ENCODE results near the gene DGKH. TPM values are rescaled to one million over a fixed set of nuclear protein-coding genes. Genes with fewer than 3 reads are reported as not detected.
"Not testable (repeated sequence)": the region's sequence is repeated elsewhere in the genome, so short reads cannot be mapped to it uniquely, and the experiment has no call there.

DGKH gene
- total RNA-seq, 1 donor from 2014 or later, result 18.7 TPM

DNA sequence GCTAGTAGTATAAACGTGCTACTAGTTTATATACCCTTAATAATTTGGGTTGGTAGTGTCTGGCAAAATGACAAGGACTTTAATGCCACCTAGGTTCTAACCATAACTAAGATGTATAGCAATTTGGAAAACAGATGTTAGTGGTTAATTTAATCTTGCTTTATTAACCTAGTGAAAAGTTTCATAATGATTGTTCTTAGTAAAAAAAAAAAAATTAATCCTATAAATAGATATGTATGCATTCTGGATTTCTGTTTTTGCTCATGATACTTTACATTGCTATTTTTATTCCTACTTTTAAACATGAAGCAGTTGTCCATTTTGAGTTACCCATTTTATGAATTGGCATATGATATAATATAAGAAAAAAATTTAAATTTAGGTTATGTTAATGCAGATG lies 36.3 kb downstream of the DGKH start:
- TF ChIP-seq, protein P1, sequence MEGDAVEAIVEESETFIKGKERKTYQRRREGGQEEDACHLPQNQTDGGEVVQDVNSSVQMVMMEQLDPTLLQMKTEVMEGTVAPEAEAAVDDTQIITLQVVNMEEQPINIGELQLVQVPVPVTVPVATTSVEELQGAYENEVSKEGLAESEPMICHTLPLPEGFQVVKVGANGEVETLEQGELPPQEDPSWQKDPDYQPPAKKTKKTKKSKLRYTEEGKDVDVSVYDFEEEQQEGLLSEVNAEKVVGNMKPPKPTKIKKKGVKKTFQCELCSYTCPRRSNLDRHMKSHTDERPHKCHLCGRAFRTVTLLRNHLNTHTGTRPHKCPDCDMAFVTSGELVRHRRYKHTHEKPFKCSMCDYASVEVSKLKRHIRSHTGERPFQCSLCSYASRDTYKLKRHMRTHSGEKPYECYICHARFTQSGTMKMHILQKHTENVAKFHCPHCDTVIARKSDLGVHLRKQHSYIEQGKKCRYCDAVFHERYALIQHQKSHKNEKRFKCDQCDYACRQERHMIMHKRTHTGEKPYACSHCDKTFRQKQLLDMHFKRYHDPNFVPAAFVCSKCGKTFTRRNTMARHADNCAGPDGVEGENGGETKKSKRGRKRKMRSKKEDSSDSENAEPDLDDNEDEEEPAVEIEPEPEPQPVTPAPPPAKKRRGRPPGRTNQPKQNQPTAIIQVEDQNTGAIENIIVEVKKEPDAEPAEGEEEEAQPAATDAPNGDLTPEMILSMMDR (IDR thresholded peaks at IDR 0.05), result no peak
- no peaks in the 10 kb centered on the region for H3K36me3 ChIP-seq
- intact Hi-C loops (cut with DNase I), result no loop called here
- no peaks in the 10 kb centered on the region for H3K4me1 ChIP-seq
- no peaks in the 10 kb centered on the region for H3K27me3 ChIP-seq (ENCODE audit: low read depth)
- no peak for DNase-seq
- ATAC-seq, result no peak
- H3K4me3 ChIP-seq, result no peak overlapping the region
- no peaks in the 10 kb centered on the region for H3K9me3 ChIP-seq
- no peak overlapping the region for H3K27ac ChIP-seq

GRCh38 chr13:42086582-42086981 lies 38.1 kb downstream of the DGKH start:
- Histone ChIP-seq H3K4me1 (no peaks in the 10 kb centered on the region), H3K27me3 (ENCODE audit: low read depth) (no peaks in the 10 kb centered on the region), H3K9me3 (no peaks in the 10 kb centered on the region), H3K27ac (no peak overlapping the region), H3K36me3 (no peaks in the 10 kb centered on the region), H3K4me3 (no peak overlapping the region)
- intact Hi-C loops (cut with DNase I), result no loop called here
- TF ChIP-seq, protein P1 (IDR thresholded peaks at IDR 0.05), result no peak
- DNase-seq (no peak), ATAC-seq (no peak)

- Histone ChIP-seq H3K9me3 (no peaks in the 10 kb centered on the region), H3K27me3 (ENCODE audit: low read depth) (no peaks in the 10 kb centered on the region), H3K4me1 (no peaks in the 10 kb centered on the region), H3K4me3 (no peak overlapping the region), H3K36me3 (no peaks in the 10 kb centered on the region), H3K27ac (no peak overlapping the region)
- DNase-seq, result no peak
- no peak for ATAC-seq
- TF ChIP-seq, protein P1 (IDR thresholded peaks at IDR 0.05), result no peak
- intact Hi-C loops (cut with DNase I), result no loop called here
Observed at GRCh38 chr13:42094516-42095040, 46.1 kb downstream of the DGKH start.

DNA sequence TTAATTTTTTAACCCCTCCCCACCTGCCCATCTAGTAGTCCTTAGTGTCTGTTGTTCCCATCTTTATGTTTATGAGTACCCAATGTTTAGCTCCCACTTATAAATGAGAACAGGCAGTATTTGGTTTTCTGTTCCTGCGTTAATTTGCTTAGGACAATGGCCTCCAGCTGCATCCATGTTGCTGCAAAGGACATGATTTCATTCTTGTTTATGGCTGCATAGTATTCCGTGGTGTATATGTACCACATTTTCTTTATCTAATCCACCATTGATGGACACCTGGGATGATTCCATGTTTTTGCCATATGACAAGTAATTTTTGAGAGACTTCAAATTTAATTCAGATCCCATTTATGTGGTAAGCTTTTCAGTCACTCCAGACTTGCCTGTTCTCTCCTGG lies 47.8 kb downstream of the DGKH start:
- DNase-seq; H3K36me3 ChIP-seq; H3K9me3 ChIP-seq; H3K27ac ChIP-seq; intact Hi-C loops (cut with DNase I); H3K4me3 ChIP-seq; H3K4me1 ChIP-seq; ATAC-seq; H3K27me3 ChIP-seq (ENCODE audit: low read depth): not testable (repeated sequence)

DNA sequence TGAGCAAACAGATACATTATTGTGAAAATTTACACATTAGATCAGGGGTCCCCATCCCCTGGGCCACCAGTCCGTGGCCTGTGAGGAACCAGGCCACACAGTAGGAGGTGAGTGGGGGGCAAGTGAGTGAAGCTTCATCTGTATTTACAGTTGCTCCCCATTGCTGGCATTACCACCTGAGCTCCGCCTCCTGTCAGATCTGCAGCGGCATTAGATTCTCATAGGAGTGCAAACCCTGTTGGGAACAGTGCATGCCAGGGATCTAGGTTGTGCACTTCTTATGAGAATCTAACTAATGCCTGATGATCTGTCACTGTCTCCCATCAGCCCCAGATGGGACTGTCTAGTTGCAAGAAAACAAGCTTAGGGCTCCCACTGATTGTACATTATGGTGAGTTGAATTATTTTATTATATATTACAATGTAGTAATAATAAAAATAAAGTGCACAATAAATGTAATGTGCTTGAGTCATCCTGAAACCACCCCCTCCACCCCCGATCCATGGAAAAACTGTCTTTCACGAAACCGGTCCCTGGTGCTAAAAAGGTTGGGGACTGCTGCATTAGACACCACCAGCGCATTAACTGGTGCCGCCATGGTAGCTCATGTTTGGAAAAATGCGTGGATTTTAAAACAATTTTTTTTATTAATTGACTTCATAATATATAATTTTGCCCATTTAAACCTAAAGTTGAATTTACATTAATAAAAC lies 51.7 kb downstream of the DGKH start:
- H3K4me3 ChIP-seq, result no peak overlapping the region
- H3K4me1 ChIP-seq, result peaks cover 10% of the 10 kb centered on the region
- no peak for ATAC-seq
- intact Hi-C loops (cut with DNase I), result no loop called here
- H3K36me3 ChIP-seq, result no peaks in the 10 kb centered on the region
- DNase-seq, result no peak
- no peaks in the 10 kb centered on the region for H3K27me3 ChIP-seq (ENCODE audit: low read depth)
- H3K27ac ChIP-seq, result no peak overlapping the region
- TF ChIP-seq, protein P1 (IDR thresholded peaks at IDR 0.05), result no peak
- H3K9me3 ChIP-seq, result peaks cover 5% of the 10 kb centered on the region

DNA sequence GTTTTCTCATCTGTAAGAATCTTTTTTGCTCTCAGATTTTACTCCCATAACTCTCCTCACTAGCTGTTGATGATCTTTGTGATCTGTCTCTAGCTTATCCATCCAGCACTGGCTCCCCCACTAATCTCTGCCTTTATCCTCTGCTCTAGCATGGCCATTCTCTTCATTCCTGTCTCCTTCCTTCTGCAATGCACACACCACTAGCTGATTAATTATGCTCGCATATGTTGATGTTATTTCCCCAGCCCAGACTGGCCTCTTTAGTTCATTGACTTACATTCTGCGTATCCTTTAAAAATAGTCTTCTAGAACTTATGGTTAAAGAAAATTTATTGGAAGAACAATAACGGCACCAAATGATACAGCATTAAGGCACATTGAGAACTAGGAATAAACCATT lies 52.5 kb downstream of the DGKH start:
- Histone ChIP-seq H3K36me3 (no peaks in the 10 kb centered on the region), H3K27me3 (ENCODE audit: low read depth) (no peaks in the 10 kb centered on the region), H3K9me3 (peaks cover 5% of the 10 kb centered on the region), H3K4me1 (peaks cover 10% of the 10 kb centered on the region), H3K27ac (no peak overlapping the region), H3K4me3 (no peak overlapping the region)
- no peak for ATAC-seq
- DNase-seq, result no peak
- intact Hi-C loops (cut with DNase I), result no loop called here
- TF ChIP-seq, protein P1 (IDR thresholded peaks at IDR 0.05), result no peak
